GM19467 (cell line): Measurements from ENCODE around the gene ATXN10.
"Not testable (repeated sequence)": the region's sequence is repeated elsewhere in the genome, so short reads cannot be mapped to it uniquely, and the experiment has no call there.

Experiments used
- ATAC-seq: cut with Tn5 transposase; IDR thresholded peaks from one replicate; pipeline ENCODE4 v1.9.1; 2021; ENCODE audit warnings: mild to moderate bottlenecking, moderate library complexity; ENCODE audit not compliant: unreplicated experiment

The ATXN10 gene

GRCh38 chr22:45708145-45708544, 36.5 kb downstream of the ATXN10 start:
- no peak for ATAC-seq

- no peak for ATAC-seq
Measured at GRCh38 chr22:45709060-45709739, 37.6 kb downstream of the ATXN10 start.

GRCh38 chr22:45709866-45710265, 38.2 kb downstream of the ATXN10 start:
- ATAC-seq = no peak

- no peak for ATAC-seq
Measured at GRCh38 chr22:45710469-45710868, 38.8 kb downstream of the ATXN10 start.

- not testable (repeated sequence) for ATAC-seq
Measured at GRCh38 chr22:45714390-45714789, 42.8 kb downstream of the ATXN10 start.

DNA sequence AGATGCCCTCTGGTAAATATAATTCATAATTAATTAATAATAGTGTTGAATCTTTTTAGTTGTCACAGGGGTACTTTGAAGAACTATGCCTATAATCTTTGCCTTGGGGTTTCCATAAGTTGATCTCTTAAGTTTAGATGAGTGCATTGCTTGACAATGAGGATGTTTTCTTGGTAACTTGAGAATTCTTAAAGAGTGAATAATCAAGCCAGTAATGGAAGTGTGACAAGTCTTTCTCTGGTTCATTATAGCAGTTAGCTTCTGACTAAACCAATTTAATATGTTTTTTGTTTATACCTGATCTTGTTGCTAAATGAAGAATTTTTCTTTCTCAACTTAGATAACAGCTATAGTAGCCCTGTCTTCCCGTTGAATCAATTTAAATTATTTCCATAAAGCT, 46.2 kb downstream of the ATXN10 start:
- no peak for ATAC-seq

DNA sequence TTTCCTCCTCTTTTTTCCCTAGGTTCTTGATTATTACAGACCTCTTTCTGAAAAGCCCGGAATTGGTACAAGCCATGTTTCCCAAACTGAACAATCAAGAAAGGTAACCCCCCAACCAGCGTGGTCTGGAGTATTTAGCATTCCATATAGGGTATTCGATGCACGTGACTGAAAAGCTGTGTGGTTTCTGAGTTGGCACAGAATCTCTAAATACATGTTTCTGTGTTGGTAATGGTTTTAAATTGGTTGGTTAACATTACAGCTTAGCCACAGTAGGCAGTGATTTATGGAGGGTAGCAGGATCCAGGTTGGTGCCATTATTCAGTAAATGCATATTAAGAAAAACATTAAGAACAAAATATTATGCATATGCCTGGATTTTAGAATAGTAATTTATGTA, 46.8 kb downstream of the ATXN10 start:
- no peak for ATAC-seq

GRCh38 chr22:45720839-45721378, 49.3 kb downstream of the ATXN10 start:
- no peak for ATAC-seq

- ATAC-seq = no peak
Measured at GRCh38 chr22:45722006-45722405, 50.4 kb downstream of the ATXN10 start.

- ATAC-seq = no peak
Measured at GRCh38 chr22:45726081-45726480, 54.4 kb downstream of the ATXN10 start.

GRCh38 chr22:45731041-45731797, 59.6 kb downstream of the ATXN10 start:
- ATAC-seq = no peak

DNA sequence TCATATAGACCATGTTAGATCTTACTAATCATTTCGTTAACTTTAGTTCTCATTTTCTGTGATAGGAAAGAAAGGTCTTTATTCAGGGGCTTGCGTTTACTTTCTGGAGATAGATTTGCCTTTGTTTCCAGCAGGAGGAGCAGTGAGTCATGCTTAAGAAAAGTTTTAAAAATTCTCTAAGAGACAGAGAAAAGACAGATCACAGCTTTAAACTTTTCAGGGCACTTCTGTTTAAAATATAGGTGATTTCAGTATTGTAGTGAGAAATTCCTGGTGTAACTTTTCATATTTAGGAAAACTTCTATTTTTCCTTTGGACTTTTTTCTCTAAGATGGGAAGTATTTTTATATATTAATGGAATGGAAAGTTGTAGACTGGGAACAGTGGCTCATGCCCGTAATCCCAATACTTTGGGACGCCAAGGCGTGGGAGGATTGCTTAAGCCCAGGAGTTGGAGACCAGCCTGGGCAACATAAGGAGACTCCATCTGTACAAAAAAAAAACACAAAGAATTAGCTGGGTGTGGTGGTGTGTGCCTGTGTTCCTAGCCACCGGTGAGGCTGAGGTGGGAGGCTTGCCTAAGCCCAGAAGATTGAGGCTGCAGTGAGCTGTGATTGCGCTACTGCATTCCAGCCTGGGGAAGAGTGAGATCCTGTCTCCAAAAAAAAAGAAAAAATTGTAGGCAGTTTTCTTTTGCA, 60.3 kb downstream of the ATXN10 start:
- no peak for ATAC-seq

- ATAC-seq = no peak
Measured at GRCh38 chr22:45735273-45735672, 63.6 kb downstream of the ATXN10 start.

DNA sequence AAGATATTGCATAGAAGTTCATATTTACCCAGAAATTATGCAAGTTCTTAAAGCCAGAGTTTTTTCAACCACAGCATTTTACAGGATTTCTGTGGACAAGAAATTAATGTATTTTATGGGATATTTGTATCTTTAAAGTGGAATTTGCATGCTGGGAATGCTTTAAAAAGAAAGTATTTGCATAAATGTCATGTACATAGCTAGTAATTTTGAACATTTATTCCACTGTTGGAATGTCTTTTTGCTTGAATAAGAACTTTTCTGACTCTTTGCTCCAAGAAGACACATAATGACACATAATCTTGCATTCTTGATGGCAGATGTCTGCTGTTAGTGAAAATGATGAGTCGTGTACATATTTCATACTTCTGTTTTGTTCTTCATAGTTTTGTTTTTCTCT, 66.6 kb downstream of the ATXN10 start:
- no peak for ATAC-seq

DNA sequence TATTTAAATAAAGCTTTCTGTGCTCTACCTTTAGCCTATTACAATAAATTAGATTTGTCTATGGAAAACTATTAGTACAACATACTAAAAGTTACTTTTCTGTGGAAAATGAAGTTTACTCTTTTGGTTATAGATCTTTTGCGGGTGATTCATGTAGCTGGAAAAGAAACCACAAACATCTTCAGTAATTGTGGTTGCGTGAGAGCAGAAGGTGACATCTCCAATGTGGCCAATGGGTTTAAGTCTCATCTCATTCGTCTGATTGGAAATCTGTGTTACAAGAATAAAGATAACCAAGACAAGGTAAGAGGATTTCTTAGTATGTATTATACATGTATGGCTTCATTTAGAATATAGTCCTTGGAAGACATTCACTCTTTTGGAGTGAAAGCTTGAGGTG, 68.6 kb downstream of the ATXN10 start:
- ATAC-seq = no peak

DNA sequence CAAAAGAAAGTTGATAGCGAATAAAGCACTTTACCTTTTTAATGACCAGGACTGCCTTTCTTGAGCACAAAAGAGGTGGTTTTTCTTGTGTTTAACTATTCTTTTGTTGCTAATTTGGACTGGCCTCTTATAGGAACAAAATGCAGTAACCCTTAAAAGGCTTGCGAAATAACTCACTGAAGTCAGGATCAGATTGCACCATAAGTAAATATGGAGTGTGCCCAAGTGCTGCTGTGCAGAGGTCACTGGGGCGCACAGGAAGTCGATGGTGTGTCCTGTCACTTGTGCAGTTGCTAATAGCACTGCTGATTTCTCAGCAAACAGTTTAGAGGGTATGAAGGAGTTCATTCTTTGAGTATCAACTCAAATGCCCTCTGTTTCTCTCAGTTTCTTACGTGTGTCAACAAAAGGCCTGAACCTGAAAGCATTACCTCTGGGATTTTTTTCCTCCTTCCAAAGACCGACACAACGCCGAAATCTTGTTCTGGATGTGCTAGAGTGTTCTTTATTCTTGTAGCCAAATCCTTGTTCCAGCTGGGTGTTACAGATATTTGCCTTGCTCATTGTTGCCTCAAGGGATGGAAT, 71.3 kb downstream of the ATXN10 start:
- no peak for ATAC-seq

GRCh38 chr22:45743687-45744086, 72.1 kb downstream of the ATXN10 start:
- ATAC-seq = no peak

DNA sequence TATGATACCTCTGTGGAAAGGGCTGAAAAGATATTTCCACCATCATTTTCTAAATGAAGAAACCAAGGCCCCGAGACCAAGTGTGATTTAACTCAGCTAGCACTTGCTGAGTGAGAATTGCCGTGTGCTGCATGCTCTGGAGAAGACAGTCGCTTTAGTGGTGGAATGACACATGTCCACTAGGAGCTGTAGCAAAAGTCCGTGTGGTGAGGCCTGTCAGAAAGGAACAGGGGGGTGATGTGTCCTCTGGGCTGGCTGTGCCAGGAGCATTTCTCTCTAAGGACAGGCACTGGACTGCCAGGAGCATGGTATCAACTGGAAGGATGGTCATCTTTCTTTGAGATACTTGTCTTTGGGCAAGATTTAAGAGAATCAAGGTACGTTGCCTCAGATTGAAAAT, 72.8 kb downstream of the ATXN10 start:
- ATAC-seq = no peak

- ATAC-seq = no peak
Measured at GRCh38 chr22:45750626-45751025, 79.0 kb downstream of the ATXN10 start.

GRCh38 chr22:45752036-45752435, 80.4 kb downstream of the ATXN10 start:
- ATAC-seq = no peak

DNA sequence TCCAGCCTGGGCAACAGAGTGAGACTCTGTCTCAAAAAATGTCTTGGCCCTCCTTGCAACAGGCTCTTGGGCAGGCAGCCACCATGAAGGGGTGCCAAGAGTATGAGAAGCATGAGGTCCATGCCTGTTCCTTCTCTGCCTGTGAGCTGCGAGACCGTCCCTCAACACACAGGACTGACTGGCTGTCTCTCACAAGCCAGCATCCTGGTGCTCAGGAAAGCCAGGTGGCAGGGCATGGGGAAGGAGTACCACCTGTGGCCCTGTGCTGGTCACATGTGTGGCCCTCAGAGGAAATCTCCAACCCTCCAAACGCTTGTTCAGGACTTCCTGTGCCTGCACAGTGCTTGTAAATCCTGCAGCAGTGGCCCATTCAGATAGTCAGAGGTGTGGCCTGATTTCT, 83.2 kb downstream of the ATXN10 start:
- ATAC-seq = no peak
